ENCODE data around the gene PIK3CB. TPM values are rescaled to one million over a fixed set of nuclear protein-coding genes. Genes with fewer than 3 reads are reported as not detected.
"Not testable (repeated sequence)": the region's sequence is repeated elsewhere in the genome, so short reads cannot be mapped to it uniquely, and the experiment has no call there.

Gene PIK3CB
- total RNA-seq, 1 experiment from 2014 or later: 11.1 TPM

DNA sequence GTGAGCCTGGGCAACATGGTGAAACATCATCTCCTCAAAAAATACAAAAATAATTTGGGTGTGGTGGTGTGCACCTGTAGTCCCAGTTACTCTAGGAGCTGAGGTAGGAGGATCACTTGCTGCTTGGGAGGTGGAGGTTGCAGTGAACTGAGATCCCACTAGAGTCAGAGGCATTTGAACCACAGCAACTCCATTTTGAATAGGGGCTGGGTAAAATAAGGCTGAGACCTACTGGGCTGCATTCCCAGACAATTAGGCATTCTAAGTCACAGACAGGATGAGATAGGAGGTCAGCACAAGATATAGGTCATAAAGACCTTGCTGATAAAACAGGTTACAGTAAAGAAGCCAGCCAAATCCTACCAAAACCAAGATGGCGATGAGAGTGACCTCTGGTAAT lies 12.1 kb upstream of the PIK3CB start:
- DNase-seq (ENCODE audit: low read depth): not testable (repeated sequence)

DNA sequence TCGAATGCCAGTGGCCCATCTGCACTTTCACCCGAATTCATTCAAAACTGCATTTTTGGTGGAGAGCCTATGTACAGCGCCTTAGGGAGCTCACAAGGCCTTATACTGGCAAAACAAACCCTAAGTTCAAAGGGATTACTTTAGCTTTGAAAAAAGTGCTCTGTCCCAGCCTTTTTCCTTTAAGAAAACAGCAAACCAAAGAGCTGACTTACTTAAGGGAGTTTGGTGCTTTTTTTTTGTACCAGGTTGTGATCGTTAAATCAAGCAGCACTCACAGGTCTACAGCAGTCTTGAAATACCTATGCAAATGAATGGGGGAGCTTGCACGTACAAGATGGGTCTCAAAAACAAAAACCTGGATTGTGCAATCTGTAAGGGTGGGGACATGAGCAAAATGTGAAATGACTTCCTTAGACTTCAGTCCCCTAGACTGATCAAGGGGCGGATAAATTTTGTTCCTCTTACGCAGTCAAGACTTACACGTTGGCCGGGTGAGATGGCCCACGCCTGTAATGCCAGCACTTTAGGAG lies 11.6 kb upstream of the PIK3CB start:
- DNase-seq (ENCODE audit: low read depth): no peak

DNA sequence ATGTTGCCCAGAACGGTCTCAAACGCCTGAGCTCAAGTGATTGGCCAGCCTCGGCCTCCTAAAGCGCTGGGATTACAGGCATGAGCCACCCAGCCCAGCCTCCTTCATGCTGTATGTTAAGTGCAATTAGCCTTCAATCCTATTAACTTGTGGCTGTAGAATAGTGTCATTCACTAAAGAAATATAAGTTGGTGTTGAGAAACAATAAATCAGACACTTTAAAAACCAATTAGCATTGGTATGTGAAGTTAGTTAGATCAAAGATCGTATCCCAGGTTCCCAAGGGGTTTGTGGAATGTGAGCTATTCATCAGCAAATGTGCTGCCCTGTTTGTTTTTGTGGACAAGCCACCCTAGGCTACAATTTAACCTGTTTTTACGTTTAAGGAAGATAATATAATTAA lies 11.0 kb upstream of the PIK3CB start:
- no peak for DNase-seq (ENCODE audit: low read depth)

DNA sequence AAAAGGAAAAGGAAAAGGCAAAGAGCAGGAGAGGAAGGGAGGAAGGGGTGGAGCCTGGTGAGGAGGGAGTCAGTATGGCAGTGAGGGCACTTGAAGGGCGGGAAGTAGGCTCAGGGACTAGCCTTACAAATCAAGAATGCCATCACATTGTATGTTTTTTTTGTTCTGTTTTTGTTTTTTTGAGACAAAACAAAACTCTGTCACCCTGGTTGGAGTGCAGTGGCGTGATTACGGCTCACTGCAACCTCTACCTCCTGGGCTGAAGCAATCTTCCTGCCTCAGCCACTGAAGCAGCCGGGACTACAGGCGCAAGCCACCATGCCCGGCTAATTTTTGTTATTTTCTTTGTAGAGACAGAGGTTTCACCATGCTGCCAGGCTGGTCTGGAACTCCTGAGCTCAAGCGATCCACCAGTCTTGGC lies 10.5 kb upstream of the PIK3CB start:
- DNase-seq (ENCODE audit: low read depth): no peak

DNA sequence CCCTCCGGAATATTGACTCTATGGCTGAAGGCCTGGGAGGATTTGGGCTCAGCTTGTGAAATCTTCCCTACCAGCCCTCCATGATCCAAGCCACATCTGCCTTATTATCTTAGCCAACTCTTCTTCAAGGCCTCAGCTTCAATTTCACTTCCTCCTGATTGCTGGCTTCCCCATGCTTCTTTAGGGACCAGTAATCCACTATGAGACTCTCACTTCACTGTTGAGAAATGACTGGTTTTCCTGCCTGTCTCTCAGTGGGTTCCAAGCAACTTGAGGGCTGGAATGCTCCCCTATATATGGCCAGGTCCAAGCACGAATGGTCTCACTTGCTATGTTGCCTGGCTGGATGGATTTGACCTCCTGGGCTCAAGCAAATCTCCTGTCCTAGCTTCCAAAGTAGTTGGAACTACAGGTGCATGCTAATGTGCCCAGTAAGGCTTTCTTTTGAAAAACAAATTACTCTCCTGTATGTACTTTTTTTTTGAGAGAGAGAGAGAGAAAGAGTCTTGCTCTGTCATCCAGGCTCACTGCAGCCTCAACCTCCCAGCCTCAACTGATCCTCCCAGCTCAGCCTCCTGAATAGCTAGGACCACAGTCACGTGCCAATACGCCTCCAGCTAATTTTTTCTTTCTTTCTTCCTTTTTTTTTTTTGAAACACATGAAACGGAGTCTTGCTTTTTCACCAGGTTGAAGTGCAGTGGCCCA lies 7.9 kb upstream of the PIK3CB start:
- DNase-seq (ENCODE audit: low read depth): no peak

DNA sequence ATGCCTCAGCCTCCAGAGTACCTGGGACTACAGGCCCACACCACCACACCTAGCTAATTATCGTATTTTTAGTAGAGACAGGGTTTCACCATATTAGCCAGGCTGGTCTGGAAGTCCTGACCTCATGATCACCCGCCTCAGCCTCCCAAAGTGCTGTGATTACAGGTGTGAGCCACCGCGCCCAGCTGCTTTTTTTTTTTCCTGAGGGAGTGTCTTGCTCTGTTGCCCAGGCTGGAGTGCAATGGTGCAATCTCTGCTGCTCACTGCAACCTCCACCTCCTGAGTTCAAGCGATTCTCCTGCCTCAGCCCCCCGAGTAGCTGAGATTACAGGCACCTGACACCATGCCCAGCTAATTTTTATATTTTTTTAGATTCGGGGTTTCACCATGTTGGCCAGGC lies 3.7 kb upstream of the PIK3CB start:
- DNase-seq (ENCODE audit: low read depth): not testable (repeated sequence)

DNA sequence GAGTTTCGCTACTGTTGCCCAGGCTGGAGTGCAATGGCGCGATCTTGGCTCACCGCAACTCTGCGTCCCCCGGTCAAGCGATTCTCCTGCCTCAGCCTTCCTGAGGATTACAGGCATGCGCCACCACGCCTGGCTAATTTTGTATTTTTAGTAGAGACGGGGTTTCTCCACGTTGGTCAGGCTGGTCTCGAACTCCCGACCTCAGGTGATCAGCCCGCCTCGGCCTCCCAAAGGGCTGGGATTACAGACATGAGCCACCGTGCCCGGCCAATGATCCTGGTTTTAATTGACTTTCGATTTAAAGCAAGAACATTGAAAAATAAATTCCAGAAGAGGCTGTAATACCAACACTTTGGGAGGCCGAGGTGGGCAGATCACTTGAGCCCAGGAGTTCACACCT lies 1.1 kb upstream of the PIK3CB start:
- not testable (repeated sequence) for DNase-seq (ENCODE audit: low read depth)

DNA sequence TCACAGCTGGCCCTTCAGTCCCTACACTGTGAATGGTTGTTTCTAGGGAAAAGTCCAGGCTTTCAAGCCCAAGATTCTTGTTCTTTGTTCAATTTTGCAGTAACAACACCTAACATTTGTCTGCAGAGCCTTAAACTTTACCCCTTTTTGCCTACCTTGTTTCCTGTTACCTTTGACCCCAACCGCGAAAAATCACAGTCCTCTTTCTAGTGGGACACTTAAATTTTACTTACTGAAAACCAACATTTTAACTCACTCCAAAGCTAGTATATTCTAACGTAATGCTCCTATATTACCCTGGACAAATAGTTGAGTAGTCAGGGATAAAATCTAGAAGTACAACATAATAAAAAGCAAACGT lies 649 bp upstream of the PIK3CB start:
- no peak for DNase-seq (ENCODE audit: low read depth)

DNA sequence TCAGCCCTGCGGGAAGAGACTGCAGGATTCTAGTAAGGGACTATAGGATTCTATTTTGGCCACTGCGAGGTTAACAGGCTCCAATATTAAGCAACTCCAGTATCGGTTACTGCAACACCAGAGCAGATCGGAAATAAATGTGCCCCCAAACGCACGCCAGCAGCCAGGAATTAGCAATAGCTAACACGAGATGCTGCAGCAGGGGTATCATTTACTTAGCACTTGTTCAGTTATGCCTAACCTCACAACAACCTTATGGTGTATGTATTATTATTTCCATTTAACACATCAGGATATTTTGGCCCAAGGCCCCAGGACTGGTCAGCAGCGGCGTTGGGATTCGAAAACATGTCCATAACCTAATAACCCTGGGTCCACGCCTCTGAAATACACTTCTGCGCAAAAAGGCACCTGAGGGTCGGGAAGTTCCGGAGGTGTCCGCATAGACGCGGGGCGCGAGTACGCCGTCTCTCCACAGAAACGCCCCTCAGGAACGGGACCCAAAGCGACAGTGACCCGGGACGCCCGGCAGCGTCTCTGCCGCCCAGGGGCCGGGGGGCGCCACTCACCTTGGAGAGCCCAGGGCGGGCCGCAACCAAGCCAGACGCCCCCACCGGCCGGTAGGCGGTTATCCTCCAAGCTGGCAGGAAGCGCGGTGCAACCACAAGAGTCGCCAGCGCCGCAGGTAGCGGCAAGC lies 681 bp downstream of the PIK3CB start:
- peak; percentile 35 for DNase-seq (ENCODE audit: low read depth)

DNA sequence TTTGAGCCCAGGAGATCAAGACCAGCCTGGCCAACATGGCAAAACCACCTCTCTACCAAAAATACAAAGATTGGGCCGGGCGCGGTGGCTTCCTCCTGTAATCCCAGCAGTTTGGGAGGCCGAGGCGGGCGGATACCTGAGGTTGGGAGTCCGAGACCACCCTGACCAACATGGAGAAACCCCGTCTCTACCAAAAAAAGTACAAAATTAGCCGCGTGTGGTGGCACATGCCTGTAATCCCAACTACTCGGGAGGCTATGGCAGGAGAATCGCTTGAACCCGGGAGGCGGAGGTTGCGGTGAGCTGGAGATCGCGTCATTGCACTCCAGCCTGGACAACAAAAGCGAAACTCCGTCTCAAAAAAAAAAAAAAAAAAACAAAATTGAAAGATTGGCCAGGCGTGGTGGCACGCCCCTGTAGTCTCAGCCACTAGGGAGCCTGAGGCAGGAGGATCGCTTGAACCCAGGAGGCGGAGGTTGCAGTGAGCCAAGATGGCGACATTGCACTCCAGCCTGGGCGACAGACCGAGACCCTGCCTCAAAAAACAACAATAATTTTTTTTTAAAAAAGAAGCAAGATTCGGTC lies 2.2 kb downstream of the PIK3CB start:
- not testable (repeated sequence) for DNase-seq (ENCODE audit: low read depth)

DNA sequence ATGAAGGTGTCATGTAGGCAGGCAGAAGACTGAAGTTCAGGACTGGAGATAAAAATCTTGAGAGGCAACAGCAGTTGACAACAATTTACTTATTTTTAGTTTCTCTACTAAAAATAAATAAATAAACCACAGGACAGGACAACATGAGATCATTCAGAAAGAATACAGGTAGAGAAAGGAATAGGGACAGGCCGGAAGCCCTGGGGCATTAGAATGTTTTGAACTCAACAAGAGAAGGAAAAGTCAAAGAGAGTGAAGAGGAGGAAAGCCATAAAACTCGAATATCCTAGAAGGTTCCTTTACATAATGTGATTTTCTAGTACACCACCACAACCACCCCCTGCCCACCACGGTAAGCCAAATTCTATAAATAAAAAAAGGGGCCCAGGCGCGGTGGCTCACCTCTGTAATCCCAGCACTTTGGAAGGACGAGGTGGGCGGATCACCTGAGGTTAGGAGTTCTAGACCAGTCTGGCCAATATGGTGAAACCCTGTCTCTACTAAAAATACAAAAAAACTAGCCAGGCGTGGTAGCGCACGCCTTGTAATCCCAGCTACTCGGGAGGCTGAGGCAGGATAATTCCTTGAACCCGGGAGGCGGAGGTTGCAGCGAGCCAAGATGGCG lies 4.7 kb downstream of the PIK3CB start:
- no peak for DNase-seq (ENCODE audit: low read depth)

DNA sequence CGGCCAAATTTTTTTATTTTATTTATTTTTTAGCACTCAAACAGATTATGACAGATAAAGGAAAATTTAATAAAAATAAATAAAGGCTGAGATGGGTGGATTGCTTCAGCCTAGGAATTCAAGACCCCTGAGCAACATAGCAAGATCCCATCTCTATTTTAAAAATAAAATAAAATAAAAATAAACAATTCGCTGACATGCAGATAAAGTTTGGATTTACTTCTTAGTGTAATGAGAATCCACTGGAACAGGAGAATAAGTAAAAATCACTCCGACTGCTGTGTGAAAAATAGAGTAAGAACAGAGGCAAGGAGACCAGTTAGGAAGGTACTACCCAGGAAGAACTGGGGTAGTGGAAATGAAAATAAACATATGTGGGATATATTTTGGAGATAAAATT lies 5.6 kb downstream of the PIK3CB start:
- no peak for DNase-seq (ENCODE audit: low read depth)

DNA sequence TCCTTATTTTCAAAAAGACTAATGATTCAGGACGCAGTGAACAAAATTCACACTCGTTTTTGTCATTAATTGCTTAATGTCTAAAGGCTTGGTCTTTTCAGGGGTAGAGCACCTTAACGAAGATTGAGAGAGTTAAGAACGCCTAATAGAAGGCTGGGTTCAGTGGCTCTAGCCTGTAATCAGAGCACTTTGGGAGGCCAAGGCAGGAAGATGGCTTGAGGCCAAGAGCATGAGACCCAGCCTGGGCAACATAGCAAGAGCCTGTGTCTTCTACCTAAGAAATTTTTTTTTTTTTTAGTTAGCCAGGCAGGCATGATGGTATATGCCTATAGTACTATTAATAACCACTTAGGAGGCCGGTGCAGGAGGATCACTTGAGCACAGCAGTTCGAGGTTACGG lies 7.5 kb downstream of the PIK3CB start:
- no peak for DNase-seq (ENCODE audit: low read depth)

DNA sequence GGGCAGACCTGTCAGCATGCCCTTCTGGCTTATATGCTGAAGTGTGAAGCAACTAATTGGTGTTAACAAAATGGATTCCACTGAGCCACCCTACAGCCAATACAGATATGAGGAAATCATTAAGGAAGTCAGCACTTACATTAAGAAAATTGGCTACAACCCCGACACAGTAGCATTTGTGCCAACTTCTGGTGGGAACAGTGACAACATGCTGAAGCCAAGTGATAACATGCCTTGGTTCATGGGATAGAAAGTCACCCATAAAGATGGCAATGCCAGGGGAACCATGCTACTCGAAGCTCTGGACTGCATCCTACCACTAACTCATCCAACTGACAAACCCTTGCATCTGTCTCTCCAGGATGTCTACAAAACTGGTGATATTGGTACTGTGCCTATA lies 9.4 kb downstream of the PIK3CB start:
- no peak for DNase-seq (ENCODE audit: low read depth)

DNA sequence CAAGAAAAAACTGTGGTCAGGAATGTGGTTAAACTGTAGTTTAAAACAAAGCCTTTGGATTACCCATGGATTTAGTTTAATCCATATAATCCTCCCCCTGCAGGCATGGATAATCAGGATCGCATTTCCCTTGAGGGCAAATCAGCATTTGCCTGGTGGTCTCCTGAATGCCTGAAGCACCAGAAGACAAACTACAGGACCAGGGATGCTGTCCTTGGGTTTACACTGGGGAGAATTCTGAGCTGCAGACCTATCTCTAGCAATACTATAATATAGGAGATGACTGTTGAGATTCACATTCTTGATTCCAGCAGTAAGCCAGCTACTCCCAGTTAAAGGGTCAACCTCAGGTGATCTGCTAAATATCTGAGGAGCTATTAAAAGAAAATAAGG lies 10.6 kb downstream of the PIK3CB start:
- no peak for DNase-seq (ENCODE audit: low read depth)

DNA sequence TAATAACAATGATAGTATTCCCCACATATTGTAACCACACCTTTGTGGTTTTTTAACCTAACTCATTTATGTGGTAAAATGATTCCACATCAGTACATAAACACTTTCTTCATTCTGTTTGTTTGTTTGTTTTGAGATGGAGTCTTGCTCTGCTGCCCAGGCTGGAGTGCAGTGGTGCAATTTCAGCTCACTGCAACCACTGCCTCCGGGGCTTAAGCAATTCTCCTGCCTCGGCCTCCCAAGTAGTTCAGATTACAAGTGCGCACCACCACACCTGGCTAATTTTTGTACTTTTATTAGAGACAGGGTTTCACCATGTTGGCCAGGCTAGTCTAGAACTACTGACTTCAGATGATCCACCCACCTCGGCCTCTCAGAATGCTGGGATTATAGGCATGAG lies 14.3 kb downstream of the PIK3CB start:
- not testable (repeated sequence) for DNase-seq (ENCODE audit: low read depth)

DNA sequence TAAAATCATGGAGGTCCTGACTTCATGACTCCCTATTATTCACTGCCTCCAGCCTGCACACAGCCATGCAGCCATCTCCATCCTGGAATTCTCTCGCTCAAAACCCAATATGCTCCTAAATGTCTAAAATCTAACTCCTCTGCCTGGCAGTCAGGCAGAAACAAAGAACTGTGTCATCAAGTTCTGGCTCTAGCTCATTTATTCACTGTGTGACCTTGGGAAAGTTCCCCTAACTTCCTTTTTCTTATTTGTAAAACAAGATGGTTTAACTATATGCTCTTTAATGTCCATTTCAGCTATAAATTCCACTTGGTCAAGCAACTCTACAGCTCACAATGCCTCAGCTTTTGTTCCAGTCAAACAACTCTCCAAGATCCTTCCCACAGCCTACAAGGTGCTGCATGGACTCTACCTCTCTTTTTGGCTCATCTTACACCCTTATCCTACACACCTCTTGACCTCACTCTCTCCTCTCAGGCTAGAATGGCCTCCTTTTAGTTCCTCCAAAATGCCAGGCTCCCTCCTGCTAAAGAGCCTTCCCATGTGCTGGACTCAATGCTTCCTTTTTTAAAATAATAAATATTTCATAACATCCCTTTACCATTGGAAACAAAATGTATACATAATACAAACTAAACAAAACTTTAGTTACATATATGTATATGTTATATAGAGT lies 16.4 kb downstream of the PIK3CB start:
- DNase-seq (ENCODE audit: low read depth): no peak

DNA sequence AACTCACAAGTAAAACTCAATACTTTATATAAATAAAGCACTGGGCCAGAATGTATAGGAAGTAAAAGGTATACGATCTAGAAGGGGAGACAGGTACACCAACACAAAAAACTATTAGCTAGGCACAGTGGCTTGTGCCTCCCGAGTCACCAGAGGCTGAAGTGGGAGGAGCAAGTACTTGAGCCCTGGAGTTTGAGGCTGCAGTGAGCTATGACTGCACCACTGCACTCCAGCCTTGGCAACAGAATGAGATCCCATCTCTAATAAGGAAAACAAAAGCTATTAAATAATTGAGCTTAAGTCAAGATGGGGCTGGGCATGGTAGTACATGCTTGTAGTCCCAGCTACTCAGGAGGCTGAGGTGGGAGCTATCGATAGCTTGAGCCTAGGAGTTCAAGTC lies 17.0 kb downstream of the PIK3CB start:
- DNase-seq (ENCODE audit: low read depth): no peak

DNA sequence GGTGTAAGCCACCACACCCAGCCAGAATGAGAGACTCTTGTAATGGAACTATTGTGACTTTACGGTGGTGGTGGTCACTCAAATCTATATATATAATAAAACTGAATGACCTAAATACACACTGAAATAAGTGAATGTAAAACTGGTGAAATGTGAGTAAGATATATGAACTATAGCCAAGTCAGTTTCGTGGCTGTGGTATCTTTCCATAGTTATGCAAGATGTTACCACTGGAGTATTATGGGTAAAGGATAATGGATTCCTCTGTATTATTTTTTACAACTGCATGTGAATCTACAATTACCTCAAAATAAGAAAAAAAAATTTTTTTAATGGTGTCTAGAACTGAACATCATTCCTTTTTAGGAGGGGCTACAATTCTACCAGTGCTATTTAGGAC lies 21.9 kb downstream of the PIK3CB start:
- no peak for DNase-seq (ENCODE audit: low read depth)

DNA sequence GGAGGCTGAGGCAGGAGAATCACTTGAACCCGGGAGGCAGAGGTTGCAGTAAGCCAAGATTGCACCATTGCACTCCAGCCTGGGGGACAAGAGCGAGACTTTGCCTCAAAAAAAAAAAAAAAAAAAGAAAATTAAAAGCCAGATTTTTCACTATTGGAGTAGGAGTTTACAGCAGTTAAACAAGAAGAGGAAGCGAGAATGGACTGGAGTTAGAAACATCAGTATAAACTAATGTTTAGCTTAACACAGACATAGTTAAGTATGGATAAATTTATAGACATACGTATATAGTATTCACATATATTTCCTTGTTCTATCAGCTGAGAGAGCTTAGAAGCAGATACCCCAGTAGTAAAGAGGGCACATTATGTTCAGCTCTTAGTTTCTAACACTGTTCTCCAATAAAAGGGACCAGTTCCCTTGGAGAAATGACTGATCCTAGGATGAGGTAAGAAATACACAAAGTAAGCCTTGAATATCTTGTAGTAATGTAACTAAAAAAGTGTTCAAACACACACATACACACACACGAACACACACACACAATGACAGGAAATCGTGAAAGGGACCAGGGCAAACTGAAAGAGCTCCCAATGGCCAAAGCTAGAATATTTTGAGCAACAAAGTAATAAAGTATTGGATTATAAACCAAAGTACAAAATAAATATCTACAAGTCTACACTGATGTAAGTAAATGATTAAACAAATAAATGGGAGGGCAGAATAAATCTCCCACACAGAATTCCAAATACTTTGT lies 25.1 kb downstream of the PIK3CB start:
- DNase-seq (ENCODE audit: low read depth): no peak

DNA sequence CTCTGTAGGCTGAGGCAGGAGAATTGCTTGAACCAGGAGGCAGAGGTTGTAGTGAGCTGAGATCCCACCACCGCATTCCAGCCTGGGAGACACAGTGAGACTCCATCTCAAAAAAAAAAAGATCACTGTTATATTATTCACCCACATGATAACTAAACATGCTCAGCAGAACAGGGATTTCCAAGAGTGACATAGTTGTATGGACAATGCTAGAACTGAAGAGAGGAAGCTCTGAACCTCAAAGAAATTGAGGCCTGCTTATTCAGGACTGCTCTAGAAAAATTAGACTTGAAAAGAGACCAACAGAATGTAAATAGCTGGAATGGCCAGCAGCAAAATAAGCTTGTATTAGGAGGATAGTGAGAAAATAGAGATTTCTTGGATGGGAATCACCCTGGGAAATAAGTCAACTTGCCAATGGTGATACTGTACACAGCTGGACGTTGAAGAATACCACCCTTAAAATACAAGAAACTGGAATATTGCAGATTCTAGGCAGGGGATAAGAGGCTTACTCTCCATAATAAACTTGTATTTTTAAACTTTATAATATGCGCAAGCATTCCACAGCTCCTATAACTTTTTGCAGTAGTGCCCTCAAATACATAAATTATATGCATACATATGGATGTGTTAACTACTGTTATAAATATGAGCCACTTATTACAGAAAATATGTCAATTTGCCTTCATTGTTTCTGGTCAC lies 28.2 kb downstream of the PIK3CB start:
- no peak for DNase-seq (ENCODE audit: low read depth)

Measured in RPMI7951 (cell line).